Epithelial cell of esophagus (primary cell): ENCODE measurements around the gene CAT.

Experiments used
- DNase-seq: peaks from one replicate; pipeline ENCODE4 v3.0.0; 2010; ENCODE audit warnings: low read depth
- H3K4me3 ChIP-seq: 2 replicates; pipeline ENCODE4 v1.5.1; 2011; ENCODE audit warnings: mild to moderate bottlenecking, low read length, control low read depth
- TF ChIP-seq, protein P1 (sequence below): IDR thresholded peaks from 2 replicates; pipeline ENCODE4 v1.5.1; 2011; ENCODE audit warnings: low read depth, mild to moderate bottlenecking, low read length, control low read depth, inconsistent platforms; ENCODE audit not compliant: insufficient read depth; ENCODE audit errors: missing control alignments

Gene CAT

GRCh38 chr11:34454308-34455032 lies 15.7 kb downstream of the CAT start:
- no peak overlapping the region for H3K4me3 ChIP-seq
- TF ChIP-seq, protein P1, sequence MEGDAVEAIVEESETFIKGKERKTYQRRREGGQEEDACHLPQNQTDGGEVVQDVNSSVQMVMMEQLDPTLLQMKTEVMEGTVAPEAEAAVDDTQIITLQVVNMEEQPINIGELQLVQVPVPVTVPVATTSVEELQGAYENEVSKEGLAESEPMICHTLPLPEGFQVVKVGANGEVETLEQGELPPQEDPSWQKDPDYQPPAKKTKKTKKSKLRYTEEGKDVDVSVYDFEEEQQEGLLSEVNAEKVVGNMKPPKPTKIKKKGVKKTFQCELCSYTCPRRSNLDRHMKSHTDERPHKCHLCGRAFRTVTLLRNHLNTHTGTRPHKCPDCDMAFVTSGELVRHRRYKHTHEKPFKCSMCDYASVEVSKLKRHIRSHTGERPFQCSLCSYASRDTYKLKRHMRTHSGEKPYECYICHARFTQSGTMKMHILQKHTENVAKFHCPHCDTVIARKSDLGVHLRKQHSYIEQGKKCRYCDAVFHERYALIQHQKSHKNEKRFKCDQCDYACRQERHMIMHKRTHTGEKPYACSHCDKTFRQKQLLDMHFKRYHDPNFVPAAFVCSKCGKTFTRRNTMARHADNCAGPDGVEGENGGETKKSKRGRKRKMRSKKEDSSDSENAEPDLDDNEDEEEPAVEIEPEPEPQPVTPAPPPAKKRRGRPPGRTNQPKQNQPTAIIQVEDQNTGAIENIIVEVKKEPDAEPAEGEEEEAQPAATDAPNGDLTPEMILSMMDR, result no peak
- DNase-seq, result no peak

GRCh38 chr11:34457607-34458006 lies 18.9 kb downstream of the CAT start:
- H3K4me3 ChIP-seq, result no peak overlapping the region
- TF ChIP-seq, protein P1, result no peak
- no peak for DNase-seq

DNA sequence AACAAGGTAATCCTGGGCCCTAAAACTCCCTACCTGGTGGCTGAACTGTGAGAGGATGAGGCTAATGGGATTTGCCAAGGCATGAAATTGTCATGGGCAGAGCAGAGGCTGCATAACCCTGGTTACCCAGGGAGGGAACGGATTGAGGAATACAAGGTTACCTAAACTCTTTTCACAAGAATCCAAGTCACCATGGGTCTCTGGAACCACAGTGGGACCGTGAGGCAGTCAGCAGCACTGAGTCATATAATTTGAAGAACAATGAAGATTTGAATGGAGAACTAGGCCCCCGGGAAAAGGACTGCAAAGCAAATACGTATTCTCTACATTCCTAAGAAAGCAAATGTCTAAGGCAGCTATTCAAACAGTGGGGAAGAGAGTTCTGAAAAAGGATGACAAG lies 19.8 kb downstream of the CAT start:
- TF ChIP-seq, protein P1, result no peak
- DNase-seq, result no peak
- H3K4me3 ChIP-seq, result no peak overlapping the region

DNA sequence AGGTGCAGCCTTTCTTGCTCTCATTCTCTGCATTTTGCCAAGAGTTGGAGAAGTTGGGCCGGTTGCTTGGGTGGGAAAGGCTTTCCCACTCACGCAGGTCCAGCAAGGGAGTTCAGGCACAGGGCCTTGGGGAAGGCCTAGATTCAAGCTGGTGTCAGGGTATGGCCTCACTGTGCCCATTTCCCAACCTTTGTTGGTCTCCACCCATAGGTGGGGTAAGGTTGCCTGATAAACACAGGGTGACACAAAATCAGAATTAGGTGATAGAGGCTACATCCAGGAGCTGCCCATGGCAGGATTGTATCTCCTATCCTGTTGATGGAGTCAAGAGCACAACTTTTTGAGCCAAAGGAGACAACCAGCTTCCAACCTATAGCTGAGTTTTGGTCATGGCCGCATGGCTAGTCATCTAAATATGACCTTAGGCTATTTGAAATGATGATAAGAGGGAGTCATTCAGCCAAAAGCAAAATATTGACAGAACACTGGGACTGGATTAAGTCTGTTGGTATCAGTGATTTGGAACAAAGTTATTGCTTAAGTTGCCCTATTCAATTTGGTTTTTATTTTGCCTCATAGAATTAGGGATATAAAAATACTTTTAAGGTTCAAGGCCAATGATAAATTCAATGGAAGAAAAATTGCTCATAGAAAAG lies 20.9 kb downstream of the CAT start:
- H3K4me3 ChIP-seq, result no peak overlapping the region
- no peak for DNase-seq
- TF ChIP-seq, protein P1, result no peak

DNA sequence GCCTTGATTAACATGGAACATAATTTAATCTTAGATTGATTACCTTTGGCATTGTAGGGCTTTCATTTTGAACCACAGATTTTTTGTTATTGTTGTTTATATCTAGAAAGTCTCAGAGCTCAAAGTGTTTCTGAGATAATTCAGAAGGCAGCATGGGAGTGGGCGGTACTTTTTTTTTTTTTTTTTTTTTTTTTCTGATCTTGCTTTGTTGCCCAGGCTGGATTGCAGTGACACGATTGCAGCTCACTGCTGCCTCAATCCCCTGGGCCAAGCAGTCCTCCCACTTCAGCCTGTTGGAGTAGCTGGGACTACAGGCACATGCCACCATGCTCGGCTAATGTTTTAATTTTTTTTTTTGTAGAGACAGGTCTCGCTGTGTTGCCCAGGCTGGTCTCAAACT lies 21.5 kb downstream of the CAT start:
- no peak for DNase-seq
- TF ChIP-seq, protein P1, result no peak
- H3K4me3 ChIP-seq, result no peak overlapping the region

GRCh38 chr11:34461215-34461614 lies 22.5 kb downstream of the CAT start:
- TF ChIP-seq, protein P1, result no peak

DNA sequence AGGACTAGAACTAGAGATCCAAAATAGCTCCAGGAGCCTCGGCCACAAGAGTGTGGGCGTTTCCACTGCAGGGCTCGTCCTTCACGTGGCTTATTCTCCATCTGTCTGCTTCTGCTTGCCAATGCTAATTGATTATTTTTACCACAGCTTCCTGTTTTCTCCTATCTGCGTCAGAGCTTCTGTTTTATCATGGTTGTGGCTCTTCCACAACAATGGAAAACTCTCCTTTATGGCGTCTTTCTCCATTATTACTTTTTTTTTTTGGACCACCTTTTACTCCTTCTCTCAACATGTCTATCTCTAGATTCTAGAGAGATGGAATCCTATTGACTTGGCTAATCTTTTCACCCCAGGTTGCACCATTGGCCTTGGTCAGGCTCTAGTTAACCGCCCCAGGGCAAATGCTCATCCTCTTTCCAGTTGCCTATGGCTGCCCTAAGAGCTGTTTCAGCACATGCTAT lies 25.9 kb downstream of the CAT start:
- TF ChIP-seq, protein P1, result no peak
- no peak overlapping the region for H3K4me3 ChIP-seq
- DNase-seq, result no peak

More at GRCh38 chr11:34461215-34461614, 22.5 kb downstream of the CAT start:
- no peak for DNase-seq
- H3K4me3 ChIP-seq, result no peak overlapping the region
